HG02884 (cell line): ENCODE results near the gene TXNRD1.
"Not testable (repeated sequence)": the region's sequence is repeated elsewhere in the genome, so short reads cannot be mapped to it uniquely, and the experiment has no call there.

Experiments used
- ATAC-seq: cut with Tn5 transposase; IDR thresholded peaks from one replicate; pipeline ENCODE4 v1.9.1; 2021; ENCODE audit warnings: mild to moderate bottlenecking, moderate library complexity; ENCODE audit not compliant: unreplicated experiment

TXNRD1 gene

DNA sequence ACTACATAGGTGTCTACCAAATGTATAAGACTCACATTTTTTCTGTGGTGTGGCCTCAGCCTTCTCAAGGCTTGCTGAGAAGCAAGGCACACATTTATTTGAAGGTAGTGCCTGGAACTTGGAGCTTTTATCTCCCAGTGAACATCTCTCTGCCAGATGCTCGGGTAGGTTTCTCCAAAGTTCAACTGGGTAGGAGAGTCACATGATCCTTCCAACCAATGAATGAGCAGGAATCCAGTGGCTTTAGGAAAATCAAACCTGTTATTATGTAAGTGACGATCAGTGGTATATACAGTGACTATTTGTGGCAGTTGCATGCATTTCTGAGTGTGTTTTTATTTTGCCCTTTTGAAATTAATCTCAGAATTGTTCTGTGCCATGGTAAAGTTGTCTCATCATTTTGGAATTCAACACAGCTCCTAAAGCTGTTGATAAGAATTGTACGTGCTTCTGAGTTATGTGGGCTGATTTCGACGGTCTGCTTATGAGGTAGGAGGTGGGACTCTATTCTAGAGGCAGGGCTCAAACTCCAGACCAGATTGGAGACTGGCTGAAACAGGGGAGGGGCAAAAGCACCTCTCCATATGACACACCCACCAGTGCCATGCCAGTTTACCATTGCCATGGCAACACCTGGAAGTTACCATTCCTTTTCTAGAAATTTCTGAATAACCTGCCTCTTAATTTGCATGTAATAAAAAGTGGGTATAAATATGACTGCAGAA is 145.6 kb downstream of the TXNRD1 start:
- ATAC-seq, result no peak

DNA sequence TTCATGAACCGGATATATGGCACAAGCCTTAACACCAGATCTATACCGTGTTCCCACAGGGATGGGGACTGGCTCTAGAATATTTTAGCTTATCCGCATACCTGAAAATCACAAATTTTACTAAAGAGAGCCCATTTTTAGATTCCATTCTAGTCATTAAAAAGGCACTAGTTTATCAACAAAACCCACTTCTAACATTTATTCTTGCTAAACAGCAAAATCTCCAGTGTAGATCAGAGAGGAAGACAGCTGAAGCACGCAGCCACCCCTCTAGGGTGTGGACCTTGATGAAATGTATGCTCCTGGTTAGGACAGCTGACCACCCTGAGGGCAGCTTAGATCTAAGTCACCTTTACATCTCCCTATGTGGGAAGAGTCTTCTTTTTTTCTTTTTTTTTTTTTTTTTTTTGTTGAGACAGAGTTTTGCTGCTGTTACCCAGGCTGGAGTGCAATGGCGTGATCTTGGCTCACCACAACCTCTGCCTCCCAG is 150.4 kb downstream of the TXNRD1 start:
- ATAC-seq, result no peak

DNA sequence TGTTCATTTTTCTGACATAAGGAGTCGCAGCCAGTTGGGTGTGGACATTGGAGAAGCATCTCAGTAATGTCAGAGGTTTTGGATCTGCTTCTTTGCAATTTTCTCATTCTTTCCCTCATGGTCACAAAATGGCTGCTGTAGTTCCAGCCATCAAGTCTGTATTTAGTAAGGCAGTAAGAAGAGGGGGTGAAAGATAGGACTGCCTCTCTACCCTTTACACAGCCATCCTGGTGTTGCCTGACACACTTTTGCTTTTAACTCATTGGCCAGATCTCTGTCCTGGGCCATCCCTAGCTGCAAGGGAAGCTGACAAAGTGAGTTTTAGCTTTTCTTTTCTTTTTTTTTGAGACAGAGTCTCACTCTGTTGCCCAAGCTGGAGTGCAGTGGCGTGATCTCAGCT is 154.1 kb downstream of the TXNRD1 start:
- ATAC-seq, result no peak

DNA sequence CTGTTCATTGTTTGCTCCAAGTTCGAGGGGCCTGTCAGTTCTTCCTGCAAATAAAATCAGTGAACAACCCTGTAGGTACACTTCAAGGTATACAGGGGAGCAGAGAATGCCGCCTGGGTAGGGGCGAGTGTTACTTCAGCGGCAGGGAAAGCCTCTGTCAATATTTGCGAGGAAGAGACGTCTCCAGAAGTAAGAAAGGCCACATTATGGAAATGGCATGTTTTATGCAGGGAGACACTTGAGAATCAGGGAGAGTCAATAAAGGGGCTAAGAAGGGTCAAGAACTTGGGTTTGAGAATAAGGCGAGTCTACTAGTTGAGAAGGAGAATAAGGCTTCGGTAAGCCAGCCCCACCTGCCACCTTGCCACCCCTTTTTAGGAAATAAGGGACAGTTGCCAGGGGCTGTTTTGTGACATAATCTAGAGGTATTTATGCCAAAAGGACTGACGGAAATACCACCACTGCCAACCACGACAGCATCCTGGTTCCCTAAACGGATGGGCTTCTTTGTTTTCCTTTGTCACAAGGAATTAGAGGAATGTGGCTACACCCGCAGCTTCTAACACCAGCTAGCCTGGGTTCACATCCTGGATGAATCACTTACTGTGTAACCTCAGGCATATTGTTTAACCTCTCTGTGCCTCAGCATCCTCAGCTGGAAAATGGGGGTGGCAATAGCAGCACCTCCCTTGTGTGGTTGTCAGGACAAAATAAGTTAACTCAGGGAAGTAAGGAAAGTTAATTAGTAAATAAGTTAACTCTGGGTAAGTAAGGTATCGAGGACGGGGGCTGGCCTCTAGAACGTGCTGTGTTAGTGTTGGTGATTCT is 155.7 kb downstream of the TXNRD1 start:
- no peak for ATAC-seq

DNA sequence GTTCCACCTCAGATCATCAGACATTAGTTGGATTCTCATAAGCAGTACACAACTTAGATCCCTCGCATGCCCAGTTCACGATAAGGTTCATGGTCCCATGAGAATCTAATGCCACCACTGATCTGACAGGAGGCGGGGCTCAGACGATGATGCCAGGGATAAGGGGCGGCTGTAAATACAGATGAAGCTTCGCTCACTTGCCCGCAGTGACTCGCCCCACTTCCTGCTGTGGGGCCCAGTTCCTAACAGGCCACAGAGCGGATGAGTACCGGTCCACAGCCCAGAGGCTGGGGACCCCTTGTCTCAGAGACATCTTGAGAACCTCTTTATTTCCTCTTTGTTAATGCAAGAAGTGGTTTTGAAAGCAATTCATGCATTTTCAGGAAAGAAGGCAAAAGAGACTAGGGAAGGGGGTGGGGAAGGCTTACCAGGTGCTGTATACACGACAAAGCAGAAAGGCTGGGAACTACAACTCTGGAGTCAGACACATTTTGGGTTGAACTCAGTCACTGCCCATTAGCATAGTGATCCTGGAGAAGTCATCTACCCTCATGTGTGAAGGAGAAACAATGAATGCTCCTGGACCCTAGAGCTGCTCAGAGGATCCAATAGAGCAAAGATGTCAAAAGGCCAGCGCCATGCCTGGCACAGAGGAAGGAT is 156.6 kb downstream of the TXNRD1 start:
- no peak for ATAC-seq

DNA sequence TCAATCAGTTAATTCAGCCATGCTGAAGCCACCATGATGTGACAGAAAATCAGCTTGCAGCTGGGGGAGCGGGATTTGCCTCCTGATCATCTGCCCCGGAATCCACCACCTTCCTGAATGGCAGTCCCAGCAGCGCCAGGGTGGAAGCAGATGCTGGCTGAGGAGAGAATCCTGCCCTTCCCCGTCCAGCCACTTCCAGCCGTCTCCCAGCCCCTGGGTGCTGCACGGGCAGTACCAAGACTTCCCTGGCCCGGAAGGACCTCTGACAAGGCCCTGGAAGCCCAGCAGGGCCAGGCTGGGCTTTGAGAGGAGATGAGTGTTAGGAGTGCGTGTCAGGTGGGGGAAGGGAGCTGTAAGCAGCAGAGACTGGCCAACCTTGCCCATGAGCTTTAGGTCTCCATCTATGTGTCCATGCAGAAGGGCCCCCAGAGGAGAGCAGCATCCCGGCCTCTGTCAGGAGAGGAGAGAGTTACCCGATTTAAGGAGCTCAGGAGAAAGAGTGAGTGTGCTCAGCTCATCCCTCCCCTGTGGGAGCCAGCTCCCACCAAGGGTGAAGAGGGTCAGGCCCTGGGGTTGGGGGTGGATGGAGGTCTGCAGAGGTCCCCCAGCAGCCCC is 157.2 kb downstream of the TXNRD1 start:
- no peak for ATAC-seq

DNA sequence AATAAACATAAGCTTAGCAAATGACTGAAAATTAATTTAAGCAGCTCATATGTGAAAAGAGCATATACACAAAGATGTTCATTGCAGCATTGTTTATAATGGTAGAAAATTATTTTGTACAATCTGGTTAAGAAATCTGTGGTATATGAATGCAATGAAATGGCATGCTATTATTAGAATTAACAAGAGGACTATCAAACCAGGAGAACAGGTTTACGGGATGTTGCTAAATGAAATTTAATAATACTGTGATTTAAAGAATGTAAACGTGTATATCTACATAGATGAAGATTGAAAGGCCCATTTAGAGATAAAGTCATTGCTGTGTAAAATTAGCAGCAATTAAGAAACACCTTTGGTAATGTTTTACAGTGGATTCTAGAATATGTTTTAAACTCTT is 158.5 kb downstream of the TXNRD1 start:
- no peak for ATAC-seq

DNA sequence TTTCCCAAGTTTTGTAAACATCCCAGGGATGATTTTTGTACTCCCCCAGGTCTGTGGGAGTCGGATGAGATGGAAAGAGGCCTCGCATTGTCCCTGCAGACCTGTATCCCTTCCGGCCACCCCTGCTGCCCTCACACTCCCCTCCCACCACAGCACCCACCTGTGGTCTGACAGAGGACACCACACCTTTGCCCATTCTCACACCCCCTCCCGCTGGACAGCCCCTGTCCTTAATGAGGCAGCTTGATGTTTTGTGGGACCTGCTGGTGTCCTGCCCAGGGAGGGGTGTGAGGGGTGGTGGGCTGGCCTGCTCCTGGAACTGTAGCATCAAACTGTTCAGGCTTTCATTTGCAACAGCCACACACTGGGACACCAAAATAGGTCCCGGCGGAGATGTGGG is 159.2 kb downstream of the TXNRD1 start:
- no peak for ATAC-seq

DNA sequence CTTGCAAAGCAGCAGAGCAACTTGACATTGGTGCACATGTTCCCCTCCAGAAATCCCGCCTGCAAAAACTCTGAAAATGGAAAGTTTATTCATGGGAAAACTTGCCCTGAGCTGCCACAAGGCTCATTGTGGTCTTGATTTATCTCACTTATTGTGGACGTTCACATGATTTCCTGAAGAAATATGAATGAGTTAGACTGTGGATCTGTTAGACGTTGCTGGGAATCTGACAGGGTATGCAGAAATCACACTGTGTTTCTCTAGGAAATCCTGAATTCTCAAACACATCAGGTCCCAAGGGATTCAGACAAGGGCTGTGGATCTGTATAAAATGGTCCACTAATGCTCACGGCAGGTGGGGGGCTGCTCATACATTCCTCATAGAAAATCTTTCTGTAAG is 160.2 kb downstream of the TXNRD1 start:
- no peak for ATAC-seq

DNA sequence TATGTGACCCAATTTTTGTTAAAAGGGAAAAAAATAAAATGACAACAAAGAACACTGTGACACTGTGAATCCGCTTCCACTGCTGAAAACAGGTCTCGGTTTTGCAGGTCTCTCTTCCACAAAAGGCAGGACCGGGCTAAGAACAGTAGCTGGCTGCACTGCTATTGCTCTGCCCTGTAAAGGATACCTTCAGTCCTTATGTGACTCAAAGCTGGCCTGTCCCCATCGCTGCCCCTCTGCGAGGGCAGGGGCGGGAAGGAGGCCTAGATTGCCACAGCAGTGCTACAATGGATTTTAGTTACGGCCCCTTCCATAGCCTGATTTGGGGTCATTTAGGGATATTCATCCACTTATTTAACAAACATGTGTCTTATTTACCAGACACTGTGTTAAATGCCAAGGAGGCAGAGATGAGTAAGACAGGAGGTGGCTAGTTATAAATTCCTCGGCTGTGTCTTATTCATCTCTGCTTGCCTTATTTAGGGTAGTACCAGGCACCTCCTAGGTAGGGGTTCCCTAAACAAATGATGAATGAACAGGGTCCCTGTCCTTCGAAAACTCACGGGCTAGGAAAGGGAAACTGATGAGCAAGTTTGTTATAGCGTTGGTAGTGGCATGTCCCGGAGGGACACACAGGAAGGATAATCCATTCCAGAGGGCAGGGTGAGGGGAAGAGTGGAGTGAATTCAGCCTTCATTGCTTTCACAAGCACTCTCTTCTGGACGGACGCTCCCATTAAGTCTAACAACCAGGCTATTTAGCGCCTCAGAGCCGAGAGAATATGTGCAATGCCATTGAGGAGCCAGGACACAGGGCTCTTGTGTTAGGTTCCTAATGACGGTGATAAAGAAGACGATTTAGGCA is 161.3 kb downstream of the TXNRD1 start:
- ATAC-seq, result no peak

DNA sequence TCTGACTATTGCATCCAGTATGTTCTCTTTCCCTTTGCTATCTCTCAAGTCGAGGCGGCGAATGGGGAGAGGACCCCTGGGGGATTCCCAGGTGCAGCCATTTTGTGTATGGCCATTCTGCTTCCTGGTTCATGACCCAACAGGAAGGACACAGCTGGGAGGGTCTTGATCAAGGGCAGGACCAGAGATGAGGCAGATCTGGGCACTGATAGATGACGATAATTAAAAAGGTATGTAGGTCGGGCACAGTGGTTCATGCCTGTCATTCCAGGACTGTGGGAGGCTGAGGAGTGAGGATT is 161.9 kb downstream of the TXNRD1 start:
- ATAC-seq, result no peak

DNA sequence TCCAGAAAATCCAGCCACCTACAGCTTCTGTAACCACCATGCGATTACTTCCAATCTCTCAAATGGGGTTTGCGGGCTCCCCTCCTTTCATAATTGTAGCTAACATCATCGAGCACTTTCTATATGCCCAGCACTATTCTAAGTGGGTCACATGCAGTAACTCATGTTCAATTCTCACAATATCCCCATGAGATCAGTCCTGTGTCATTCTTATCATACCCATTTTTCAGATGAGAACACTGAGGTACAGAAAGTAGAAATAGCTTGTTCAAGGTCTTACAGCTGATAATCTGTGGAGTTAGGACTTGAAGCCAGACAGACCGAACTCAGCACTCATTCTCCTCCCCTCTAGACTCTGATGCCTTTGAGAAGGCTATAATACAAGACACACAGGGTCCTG is 162.8 kb downstream of the TXNRD1 start:
- no peak for ATAC-seq

DNA sequence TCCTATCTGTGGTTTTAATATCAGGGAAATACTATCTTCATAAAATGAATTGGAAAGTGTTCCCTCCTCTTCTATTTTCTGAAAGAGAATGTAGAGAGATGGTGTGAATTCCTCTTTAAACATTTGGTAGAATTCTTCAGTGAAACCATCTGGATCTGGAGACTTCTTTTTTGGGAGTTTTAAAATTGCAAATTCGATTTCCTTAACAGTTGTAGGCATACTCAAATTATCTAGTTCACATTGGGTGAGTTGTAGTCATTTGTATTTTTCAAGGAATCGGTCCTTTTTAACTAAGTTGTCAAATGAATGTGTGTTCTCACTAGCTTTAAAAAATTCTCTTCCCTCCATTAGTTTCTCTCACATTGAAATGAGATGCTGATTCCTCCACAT is 165.8 kb downstream of the TXNRD1 start:
- no peak for ATAC-seq

DNA sequence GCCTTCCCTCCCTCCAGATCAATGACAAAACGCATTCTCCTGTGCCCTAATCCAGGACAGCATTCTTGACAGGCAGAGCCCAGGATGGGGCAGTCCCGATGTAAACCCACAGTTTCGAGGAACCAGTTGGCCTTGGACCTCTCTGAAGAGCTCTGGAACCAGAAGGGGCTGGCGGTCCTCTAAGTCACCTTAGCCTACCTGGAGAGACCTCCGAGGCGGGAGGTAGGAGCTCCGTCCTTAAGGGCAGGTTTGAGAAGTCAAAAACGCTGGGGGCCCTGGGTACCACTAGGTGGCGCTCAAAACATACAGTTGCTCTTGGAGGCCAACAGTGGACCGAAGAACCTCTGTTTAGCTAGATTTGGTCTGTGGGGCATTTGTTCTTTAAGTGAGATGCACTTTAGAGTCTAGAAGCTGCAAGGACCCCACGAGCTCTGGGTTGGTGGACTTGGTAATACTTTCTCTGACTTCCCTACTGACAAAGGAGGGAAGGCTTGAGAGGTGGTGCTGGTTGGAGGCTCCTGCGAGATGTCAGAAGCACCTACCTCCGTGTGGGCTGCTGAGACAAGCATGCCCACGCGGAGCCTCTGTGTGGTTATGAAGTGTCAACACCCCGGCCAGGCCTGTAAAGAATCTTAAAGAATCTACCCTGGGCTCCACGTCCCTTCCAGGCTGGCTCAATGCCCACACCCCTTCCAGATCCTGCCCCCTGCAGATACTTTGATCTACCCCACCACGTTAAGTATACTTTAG is 166.3 kb downstream of the TXNRD1 start:
- ATAC-seq, result no peak

DNA sequence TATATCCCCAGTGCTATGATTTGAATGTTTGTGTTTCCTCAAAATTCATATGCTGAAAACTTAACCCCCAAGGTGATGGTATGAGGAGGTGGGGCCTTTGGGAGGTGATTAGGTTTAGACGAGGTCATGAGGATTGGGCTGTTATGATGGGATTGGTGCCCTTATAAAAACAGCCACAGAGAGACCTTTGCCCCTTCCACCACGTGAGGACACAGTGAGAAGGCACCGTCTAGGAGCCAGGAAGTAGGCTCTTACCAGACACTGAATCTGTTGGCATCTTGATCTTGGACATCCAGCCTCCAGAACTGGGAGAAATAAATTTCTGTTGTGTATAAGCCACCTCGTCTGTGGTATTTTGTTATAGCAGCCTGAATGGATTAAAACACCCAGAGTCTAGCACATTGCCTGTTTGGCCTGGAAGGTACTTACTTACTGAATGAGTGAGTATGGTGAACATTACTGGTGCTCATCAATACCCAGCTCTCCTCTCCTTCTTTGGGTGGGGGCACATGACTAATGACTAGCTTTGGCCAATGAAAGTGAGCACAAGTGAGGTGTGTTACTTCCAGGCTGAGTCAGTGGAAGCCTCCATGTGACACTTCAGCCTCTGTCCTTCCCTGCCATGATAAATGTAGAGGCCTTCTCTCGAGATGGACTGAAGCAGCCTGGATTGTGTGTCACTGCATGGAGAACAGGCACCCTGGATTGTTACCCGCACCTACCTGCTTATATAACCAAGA is 168.7 kb downstream of the TXNRD1 start:
- no peak for ATAC-seq

DNA sequence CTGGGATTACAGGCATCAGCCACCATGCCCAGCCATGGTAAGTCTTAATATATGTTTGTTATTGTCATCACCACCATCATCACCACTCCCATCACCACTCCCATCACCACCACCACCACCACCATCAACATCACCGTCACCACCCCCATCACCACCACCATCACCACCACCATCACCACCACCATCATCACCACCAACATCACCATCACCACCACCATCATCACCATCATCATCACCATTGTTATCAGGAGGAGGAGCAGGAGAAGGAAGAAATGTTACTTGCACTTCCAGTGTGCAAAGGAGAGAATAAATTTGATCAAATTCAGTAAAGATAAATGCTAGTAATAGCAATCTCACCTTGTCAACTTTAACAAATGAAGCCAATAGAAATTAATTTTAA is 169.9 kb downstream of the TXNRD1 start:
- ATAC-seq, result no peak

DNA sequence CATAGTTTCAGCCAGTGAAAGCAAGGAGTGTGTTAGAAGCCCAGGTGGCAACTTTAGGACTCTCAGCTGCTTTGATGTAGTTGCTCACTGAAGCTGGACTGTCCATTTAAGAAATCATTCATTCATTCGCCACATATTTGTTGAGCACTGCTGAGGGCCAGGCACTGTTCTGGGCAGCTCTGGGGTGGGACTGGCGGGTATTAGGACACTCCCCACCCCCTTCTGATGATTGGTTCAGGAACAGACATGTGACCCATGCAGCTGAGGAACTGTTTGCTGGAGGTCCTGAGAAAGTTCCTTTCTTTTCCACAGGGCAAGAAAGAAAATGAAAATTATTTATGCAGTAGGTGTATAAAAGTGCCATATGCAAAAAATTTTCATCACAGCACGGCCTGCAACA is 170.9 kb downstream of the TXNRD1 start:
- ATAC-seq, result no peak

DNA sequence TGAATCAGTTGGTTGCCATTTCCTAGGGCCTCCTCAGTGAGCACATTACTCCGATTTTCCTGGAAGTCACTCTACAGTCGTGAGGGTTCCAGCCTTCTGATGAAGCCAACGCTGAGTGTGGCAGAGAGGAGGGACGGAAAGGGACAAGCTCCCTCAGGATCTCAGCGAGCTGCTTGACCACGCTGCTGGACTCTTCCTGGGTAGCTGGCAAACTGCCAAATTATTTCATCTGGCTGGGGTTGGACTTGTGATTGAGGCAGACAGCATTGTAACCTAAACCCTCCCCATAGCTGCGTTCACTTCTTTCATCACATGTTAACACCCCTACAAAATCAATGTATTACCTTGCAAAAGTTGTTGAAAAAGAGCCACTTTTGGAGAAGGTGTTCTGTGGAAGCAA is 171.6 kb downstream of the TXNRD1 start:
- no peak for ATAC-seq

DNA sequence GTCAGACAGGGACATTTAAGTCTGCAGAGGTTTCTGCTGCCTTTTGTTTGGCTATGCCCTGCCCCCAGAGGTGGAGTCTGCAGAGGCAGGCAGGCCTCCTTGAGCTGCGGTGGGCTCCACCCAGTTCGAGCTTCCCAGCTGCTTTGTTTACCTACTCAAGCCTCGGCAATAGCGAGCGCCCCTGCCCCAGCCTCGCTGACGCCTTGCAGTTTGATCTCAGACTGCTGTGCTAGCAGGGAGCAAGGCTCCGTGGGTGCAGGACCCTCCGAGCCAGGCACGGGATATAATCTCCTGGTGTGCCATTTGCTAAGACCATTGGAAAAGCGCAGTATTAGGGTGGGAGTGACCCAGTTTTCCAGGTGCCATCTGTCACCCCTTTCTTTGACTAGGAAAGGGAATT is 178.5 kb downstream of the TXNRD1 start:
- not testable (repeated sequence) for ATAC-seq
